NCI-H460 (cell line): ENCODE data around the gene CP. TPM values are rescaled to one million over a fixed set of nuclear protein-coding genes. Genes with fewer than 3 reads are reported as not detected.
"Not testable (repeated sequence)": the region's sequence is repeated elsewhere in the genome, so short reads cannot be mapped to it uniquely, and the experiment has no call there.

Source experiments
- DNase-seq: peaks from one replicate; pipeline ENCODE4 v3.0.0-alpha.2; 2016; ENCODE audit warnings: low read depth; ENCODE audit errors: extremely low read depth
- polyA plus RNA-seq: library from polyadenylated mRNA; depleted of rRNA; stranded (reverse); fragments of >200 nt; gene quantifications from 2 replicates; pipeline ENCODE4 v1.2.3, GENCODE V29; 2014; cell fraction: nucleus; rRNA removed
- total RNA-seq: library from RNA; depleted of rRNA; stranded (reverse); fragments of >200 nt; shearing (Covaris generic); gene quantifications from 2 replicates; pipeline ENCODE4 v1.2.3, GENCODE V29; 2014; rRNA removed

Gene CP
- total RNA-seq = 6.2 TPM in 2 replicates
- polyA plus RNA-seq = 0.48 and 1.7 TPM in 2 replicates

- no peak for DNase-seq
Observed at GRCh38 chr3:149221783-149222517, at the start of gene CP. Gene CP (minus strand): TSS chr3:149221829. CDS start chr3:149221792, 37 bp downstream.

GRCh38 chr3:149270180-149270579 is 48.6 kb upstream of the CP start:
- no peak for DNase-seq

GRCh38 chr3:149269687-149270086 is 48.1 kb upstream of the CP start:
- DNase-seq = no peak

GRCh38 chr3:149267565-149267964 is 45.9 kb upstream of the CP start:
- no peak for DNase-seq

- no peak for DNase-seq
Observed at GRCh38 chr3:149266736-149267135, 45.1 kb upstream of the CP start.

- DNase-seq = no peak
Observed at GRCh38 chr3:149263856-149264255, 42.2 kb upstream of the CP start.

GRCh38 chr3:149258714-149259113 is 37.1 kb upstream of the CP start:
- DNase-seq = no peak

GRCh38 chr3:149258298-149258697 is 36.7 kb upstream of the CP start:
- DNase-seq = no peak

- no peak for DNase-seq
Observed at GRCh38 chr3:149252272-149252671, 30.6 kb upstream of the CP start.

- no peak for DNase-seq
Observed at GRCh38 chr3:149251186-149251585, 29.6 kb upstream of the CP start.

GRCh38 chr3:149247929-149248691 is 26.5 kb upstream of the CP start:
- no peak for DNase-seq

GRCh38 chr3:149247008-149247710 is 25.5 kb upstream of the CP start:
- DNase-seq = peak; percentile 59

GRCh38 chr3:149245738-149246451 is 24.3 kb upstream of the CP start:
- DNase-seq = no peak

GRCh38 chr3:149243540-149243939 is 21.9 kb upstream of the CP start:
- no peak for DNase-seq

- DNase-seq = no peak
Observed at GRCh38 chr3:149239357-149239936, 17.8 kb upstream of the CP start.

- not testable (repeated sequence) for DNase-seq
Observed at GRCh38 chr3:149238268-149238667, 16.6 kb upstream of the CP start.

- DNase-seq = no peak
Observed at GRCh38 chr3:149235599-149236424, 14.2 kb upstream of the CP start.

GRCh38 chr3:149234671-149235245 is 13.1 kb upstream of the CP start:
- no peak for DNase-seq

GRCh38 chr3:149233323-149233722 is 11.7 kb upstream of the CP start:
- DNase-seq = no peak
